PC-9 (cell line): ENCODE measurements around the gene PTGER2. TPM values are rescaled to one million over a fixed set of nuclear protein-coding genes. Genes with fewer than 3 reads are reported as not detected.

ENCODE experiments used
- BruUV-seq: library from RNA; stranded (reverse); fragments of 400-500 nt; replicated peaks from 2 replicates; lab custom pipeline; 2021; lab: Mats Ljungman, UMichigan
- CTCF ChIA-PET: fragments of 300-600 bp; sonication (Branson Sonifier 250); formaldehyde crosslinking; loops from one replicate; lab custom pipeline; 2022; ENCODE audit warnings: antibody characterized with exemption; lab: Charles Lee
- POLR2A ChIA-PET: fragments of 300-600 bp; sonication (Branson Sonifier 250); formaldehyde crosslinking; loops from one replicate; lab custom pipeline; 2022; ENCODE audit warnings: antibody characterized with exemption; ENCODE audit not compliant: unreplicated experiment; lab: Charles Lee
- DNase-seq, 2 experiments: peaks; one replicate each; pipeline versions ENCODE4 v3.0.0 to v3.0.0-alpha.2; 2015 to 2022; ENCODE audit warnings: mixed read lengths in 1 of 2
- H2AFZ ChIP-seq: fragments of 200-600 bp; sonication (generic); 2 replicates; pipeline ENCODE4 v1.8.1; 2017; ENCODE audit warnings: antibody characterized with exemption
- H3F3A ChIP-seq: fragments of 200-600 bp; sonication (generic); 2 replicates; pipeline ENCODE4 v1.8.1; 2017; ENCODE audit warnings: antibody characterized with exemption, mild to moderate bottlenecking, low read depth; ENCODE audit not compliant: insufficient read depth
- H3K27ac ChIP-seq: fragments of 200-600 bp; sonication (generic); 2 replicates; pipeline ENCODE4 v1.6.1; 2016; ENCODE audit warnings: mixed run types
- H3K27me3 ChIP-seq: fragments of 200-600 bp; sonication (generic); 2 replicates; pipeline ENCODE4 v1.6.1; 2016; ENCODE audit warnings: low read depth, mixed run types; ENCODE audit not compliant: insufficient read depth
- H3K36me3 ChIP-seq: fragments of 200-600 bp; sonication (generic); 2 replicates; pipeline ENCODE4 v1.6.1; 2016; ENCODE audit warnings: low read depth, mixed run types
- H3K4me1 ChIP-seq: fragments of 200-600 bp; sonication (generic); replicated peaks from 2 replicates; pipeline ENCODE4 v1.6.1; 2016; ENCODE audit warnings: mixed run types; ENCODE audit not compliant: insufficient read depth
- H3K4me2 ChIP-seq: fragments of 200-600 bp; sonication (generic); 2 replicates; pipeline ENCODE4 v1.6.1; 2017; ENCODE audit warnings: mixed run types
- H3K4me3 ChIP-seq: fragments of 200-600 bp; sonication (generic); 2 replicates; pipeline ENCODE4 v1.6.1; 2016; ENCODE audit warnings: mixed run types
- H3K79me2 ChIP-seq: fragments of 200-600 bp; sonication (generic); 2 replicates; pipeline ENCODE4 v1.6.1; 2017; ENCODE audit warnings: low read depth, mixed run types
- H3K9me2 ChIP-seq: fragments of 200-600 bp; sonication (generic); 2 replicates; pipeline ENCODE4 v1.8.1; 2017; ENCODE audit warnings: mild to moderate bottlenecking; ENCODE audit not compliant: insufficient read depth
- H3K9me3 ChIP-seq: fragments of 200-600 bp; sonication (generic); 2 replicates; pipeline ENCODE4 v1.8.1; 2016; ENCODE audit warnings: low read depth; ENCODE audit not compliant: insufficient read depth
- H4K20me1 ChIP-seq: fragments of 200-600 bp; sonication (generic); 2 replicates; pipeline ENCODE4 v1.8.1; 2017; ENCODE audit not compliant: insufficient read depth
- EZH2 ChIP-seq: fragments of 200-600 bp; sonication (generic); IDR thresholded peaks from 2 replicates; pipeline ENCODE4 v1.8.0; 2017; ENCODE audit warnings: antibody characterized with exemption, low read depth
- intact Hi-C: fragments of 100-400 bp; cut with micrococcal nuclease; formaldehyde crosslinking; loops from one replicate; pipeline ENCODE4 v1.10.0; 2022; ENCODE audit not compliant: unreplicated experiment
- total RNA-seq: library from RNA; stranded (reverse); gene quantifications from 2 replicates; pipeline ENCODE4 v1.2.3, GENCODE V29; 2021
- TF ChIP-seq, protein P1 (sequence below): fragments of 200-600 bp; sonication (generic); conservative IDR thresholded peaks from 2 replicates; pipeline ENCODE4 v1.6.1; 2017; ENCODE audit warnings: mixed run types, antibody characterized with exemption, mild to moderate bottlenecking, moderate library complexity

Gene PTGER2
- total RNA-seq, 1 experiment from 2014 or later: 0.15 TPM

DNA sequence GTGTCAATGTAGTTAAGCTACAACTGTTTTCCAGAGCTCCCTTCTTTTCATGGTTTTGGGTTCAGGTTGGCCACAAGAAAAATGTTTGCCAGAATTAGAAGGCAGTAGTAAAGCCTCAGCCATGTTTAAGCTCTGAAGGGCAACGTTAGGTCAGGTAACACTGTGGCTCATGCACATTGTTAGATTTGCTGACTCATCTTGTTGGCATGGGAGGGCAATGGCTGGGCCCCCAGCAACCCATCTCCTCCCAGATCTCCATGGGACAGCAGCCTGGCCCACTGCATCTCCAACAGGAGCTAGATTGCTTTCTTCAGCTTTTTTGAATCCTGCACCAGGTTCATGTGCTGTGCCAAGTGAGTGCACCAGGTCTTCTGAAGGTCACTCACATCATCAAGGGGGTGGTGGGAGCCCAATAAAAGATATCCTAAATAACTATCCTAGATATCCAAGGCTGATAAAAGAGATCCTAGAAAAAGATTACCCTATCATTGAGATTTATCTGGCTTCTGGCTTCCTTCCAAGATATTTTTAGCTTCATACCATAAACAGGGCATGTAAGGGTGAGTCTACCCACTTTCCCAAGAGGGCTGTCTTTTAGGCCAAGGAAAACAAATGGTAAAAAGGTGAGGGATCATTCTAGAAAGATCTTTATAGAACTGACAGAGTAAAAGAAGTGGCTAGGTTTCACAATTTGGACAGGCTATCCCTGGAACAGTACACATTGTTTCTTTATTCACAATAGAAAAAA lies 28.9 kb downstream of the PTGER2 start:
- no peak for TF ChIP-seq EZH2
- TF ChIP-seq, protein P1, sequence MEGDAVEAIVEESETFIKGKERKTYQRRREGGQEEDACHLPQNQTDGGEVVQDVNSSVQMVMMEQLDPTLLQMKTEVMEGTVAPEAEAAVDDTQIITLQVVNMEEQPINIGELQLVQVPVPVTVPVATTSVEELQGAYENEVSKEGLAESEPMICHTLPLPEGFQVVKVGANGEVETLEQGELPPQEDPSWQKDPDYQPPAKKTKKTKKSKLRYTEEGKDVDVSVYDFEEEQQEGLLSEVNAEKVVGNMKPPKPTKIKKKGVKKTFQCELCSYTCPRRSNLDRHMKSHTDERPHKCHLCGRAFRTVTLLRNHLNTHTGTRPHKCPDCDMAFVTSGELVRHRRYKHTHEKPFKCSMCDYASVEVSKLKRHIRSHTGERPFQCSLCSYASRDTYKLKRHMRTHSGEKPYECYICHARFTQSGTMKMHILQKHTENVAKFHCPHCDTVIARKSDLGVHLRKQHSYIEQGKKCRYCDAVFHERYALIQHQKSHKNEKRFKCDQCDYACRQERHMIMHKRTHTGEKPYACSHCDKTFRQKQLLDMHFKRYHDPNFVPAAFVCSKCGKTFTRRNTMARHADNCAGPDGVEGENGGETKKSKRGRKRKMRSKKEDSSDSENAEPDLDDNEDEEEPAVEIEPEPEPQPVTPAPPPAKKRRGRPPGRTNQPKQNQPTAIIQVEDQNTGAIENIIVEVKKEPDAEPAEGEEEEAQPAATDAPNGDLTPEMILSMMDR: no peak
- CTCF ChIA-PET: no interaction called here
- no peaks in the 10 kb centered on the region for H3F3A ChIP-seq
- H3K27me3 ChIP-seq: no peaks in the 10 kb centered on the region
- POLR2A ChIA-PET: interaction anchor here (0.6 kb wide), 1 partner anchor 1910 kb away, joined by 3 read pairs; no protein-coding TSS in a partner anchor
- no peaks in the 10 kb centered on the region for H3K79me2 ChIP-seq
- H3K27ac ChIP-seq: no peak overlapping the region
- no peaks in the 10 kb centered on the region for H4K20me1 ChIP-seq
- H3K36me3 ChIP-seq: no peaks in the 10 kb centered on the region
- BruUV-seq: no TSS peak
- H3K9me2 ChIP-seq: no peaks in the 10 kb centered on the region
- intact Hi-C loops: no loop called here
- no peaks in the 10 kb centered on the region; the same call in 1 of the 2 replicates for H3K9me3 ChIP-seq
- H3K4me3 ChIP-seq: no peak overlapping the region
- peak in 1 of 2 experiments; percentile 46 for DNase-seq
- H3K4me1 ChIP-seq: peaks cover 17% of the 10 kb centered on the region
- H2AFZ ChIP-seq: no peak overlapping the region
- H3K4me2 ChIP-seq: peak overlapping the region; percentile 9; the same call in 1 of the 2 replicates

DNA sequence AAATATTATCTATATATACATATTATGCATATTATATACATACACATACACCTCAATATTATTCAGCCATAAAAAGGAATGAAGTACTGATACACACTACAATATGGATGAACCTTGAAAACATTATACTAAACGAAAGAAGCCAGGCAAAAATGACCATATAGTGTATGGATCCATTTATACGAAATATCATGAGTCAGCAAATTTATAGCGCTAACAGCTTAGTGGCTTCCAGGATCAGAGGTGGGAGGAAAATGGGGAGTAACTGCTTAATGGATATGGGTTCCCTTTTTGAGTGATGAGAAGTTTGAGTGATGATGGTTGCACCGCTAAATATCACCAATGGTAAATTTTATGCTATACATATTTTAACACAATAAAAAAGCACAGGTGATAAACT lies 32.7 kb downstream of the PTGER2 start:
- no peaks in the 10 kb centered on the region for H4K20me1 ChIP-seq
- CTCF ChIA-PET: no interaction called here
- no peaks in the 10 kb centered on the region for H3K27me3 ChIP-seq
- TF ChIP-seq, protein P1: no peak
- TF ChIP-seq EZH2: no peak
- H3K4me2 ChIP-seq: no peak overlapping the region
- H3K4me1 ChIP-seq: peaks cover 9% of the 10 kb centered on the region; the same call in 1 of the 2 replicates
- H2AFZ ChIP-seq: no peak overlapping the region
- intact Hi-C loops: no loop called here
- no peaks in the 10 kb centered on the region; the same call in 1 of the 2 replicates for H3K9me3 ChIP-seq
- no peak overlapping the region for H3K27ac ChIP-seq
- H3K79me2 ChIP-seq: no peaks in the 10 kb centered on the region
- H3K36me3 ChIP-seq: no peaks in the 10 kb centered on the region
- POLR2A ChIA-PET: no interaction called here
- no peak overlapping the region for H3K4me3 ChIP-seq
- BruUV-seq: no TSS peak
- H3K9me2 ChIP-seq: no peaks in the 10 kb centered on the region
- no peaks in the 10 kb centered on the region for H3F3A ChIP-seq
- DNase-seq: no peak

DNA sequence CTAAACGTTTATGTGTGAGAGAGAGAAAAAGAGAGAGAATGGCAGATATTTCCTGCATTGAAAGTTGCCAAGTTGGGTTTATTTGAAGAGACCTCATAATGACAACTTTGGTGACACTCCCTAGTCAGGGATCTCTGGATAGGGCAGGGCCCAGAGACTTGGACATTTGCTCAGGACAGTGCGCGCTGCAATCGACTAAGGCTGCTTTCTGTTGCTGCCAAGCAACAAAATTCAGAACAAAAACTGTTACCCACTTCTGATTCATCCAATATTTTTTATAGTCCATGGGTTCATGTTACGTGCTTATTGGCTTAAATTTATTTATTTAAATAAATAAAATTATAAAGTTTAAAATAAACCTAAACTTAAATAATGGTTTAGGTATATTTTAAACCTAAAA lies 34.2 kb downstream of the PTGER2 start:
- H3K36me3 ChIP-seq: no peaks in the 10 kb centered on the region
- H3K4me3 ChIP-seq: no peak overlapping the region
- no peak for DNase-seq
- intact Hi-C loops: no loop called here
- H3K9me3 ChIP-seq: no peaks in the 10 kb centered on the region
- no peaks in the 10 kb centered on the region for H3K27me3 ChIP-seq
- no peak overlapping the region for H3K4me2 ChIP-seq
- H3K9me2 ChIP-seq: no peaks in the 10 kb centered on the region
- H3K27ac ChIP-seq: no peak overlapping the region
- H2AFZ ChIP-seq: no peak overlapping the region
- no peaks in the 10 kb centered on the region for H4K20me1 ChIP-seq
- H3F3A ChIP-seq: no peaks in the 10 kb centered on the region
- BruUV-seq: no TSS peak
- TF ChIP-seq EZH2: no peak
- TF ChIP-seq, protein P1: no peak
- H3K79me2 ChIP-seq: no peaks in the 10 kb centered on the region
- H3K4me1 ChIP-seq: no peaks in the 10 kb centered on the region
- ChIA-PET CTCF (no interaction called here), POLR2A (no interaction called here)
